Left cardiac atrium (tissue), 4 donors: Measurements from ENCODE around the gene FEV. TPM values are rescaled to one million over a fixed set of nuclear protein-coding genes. Genes with fewer than 3 reads are reported as not detected.

Experiments
- ATAC-seq, 2 donors: fragments of 200-7000 bp; cut with Tn5 transposase; one replicate each; pipeline ENCODE4 v1.9.1; 2020; ENCODE audit warnings: mild to moderate bottlenecking in 2 of 2, moderate library complexity in 2 of 2
- DNase-seq: peaks from one replicate; pipeline ENCODE4 v3.0.0-alpha.2; 2020
- intact Hi-C, 2 donors: fragments of 100-400 bp; cut with DNase I; formaldehyde crosslinking; loops; one replicate each; pipeline versions ENCODE4 v1.14.1 to v1.15.1; 2022 to 2023
- total RNA-seq, 2 donors: library from RNA; stranded (reverse); fragmentation: NEBNext Ultra II Directional; extraction: Animal tissue kit (Norgen Biotek cat#: 25700); gene quantifications; one replicate each; pipeline ENCODE4 v1.2.1, GENCODE V29; 2021
- donor health status: DM: no; HTN: yes; CAD: no.
- donor health status: DM: no; HTN: yes; CAD: no; lungs with severe emphysema.
- donor health status: DM: yes; HTN: yes; CAD: no.
- donor health status: Dilated cardiomyopathy.

Gene FEV
- total RNA-seq, 2 donors from 2014 or later, result not detected

DNA sequence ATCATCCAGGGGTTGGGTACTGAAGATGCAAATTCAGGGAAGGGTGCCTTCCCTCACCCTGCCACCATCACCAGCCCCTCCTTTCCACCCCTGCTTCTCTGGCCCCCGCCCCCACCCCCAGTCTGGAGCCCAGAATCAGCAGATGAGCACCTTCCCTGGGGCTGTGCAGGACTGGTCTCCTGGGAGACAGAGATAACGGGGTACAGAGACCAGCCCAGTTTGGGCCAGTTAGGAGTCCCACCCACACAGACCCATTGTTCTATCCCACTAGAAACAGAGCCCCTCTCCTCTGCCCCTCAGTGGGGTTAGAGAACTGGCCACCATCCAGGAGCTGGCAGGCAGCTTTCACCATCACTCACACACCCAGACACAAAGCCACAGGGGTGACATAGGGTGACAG, 12.7 kb upstream of the FEV start:
- ATAC-seq (no peak), DNase-seq (no peak)
- intact Hi-C loops, result loop anchor here in 1 of 2 donors (10.0 kb wide), 1 partner anchor 157 kb away; no protein-coding TSS in a partner anchor

DNA sequence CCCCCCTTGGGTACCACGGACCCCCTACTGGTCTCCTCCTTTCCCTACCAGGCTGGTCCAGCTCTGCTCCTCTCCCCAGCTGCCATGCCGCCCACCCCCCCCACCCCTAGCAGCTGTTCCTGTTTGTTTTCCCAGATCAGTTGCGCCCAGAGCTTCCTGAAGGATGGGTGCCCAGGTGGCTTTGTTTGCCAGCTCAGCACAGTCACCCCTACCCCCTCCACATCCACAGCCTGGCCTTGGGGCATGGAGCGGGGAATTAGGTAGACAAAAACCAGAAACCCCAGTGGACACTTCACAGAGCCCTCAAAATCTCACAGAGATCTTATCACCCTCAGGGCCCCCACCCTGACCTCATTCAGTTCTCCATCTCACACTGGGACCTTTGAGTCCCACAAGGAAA, 12.0 kb upstream of the FEV start:
- intact Hi-C loops, result loop anchor here in 1 of 2 donors (10.0 kb wide), 1 partner anchor 158 kb away; no protein-coding TSS in a partner anchor
- DNase-seq, result no peak
- no peak for ATAC-seq

GRCh38 chr2:218995972-218996711, 11.2 kb upstream of the FEV start:
- intact Hi-C loops, result loop anchor here in 1 of 2 donors (10.0 kb wide), 1 partner anchor 159 kb away; no protein-coding TSS in a partner anchor
- DNase-seq, result peak; percentile 92
- peak; percentile 88 to 91 for ATAC-seq

- DNase-seq (no peak), ATAC-seq (no peak)
- intact Hi-C loops, result loop anchor here in 1 of 2 donors (10.0 kb wide), 1 partner anchor 159 kb away; no protein-coding TSS in a partner anchor
Measured at GRCh38 chr2:218995561-218995960, 10.6 kb upstream of the FEV start.

DNA sequence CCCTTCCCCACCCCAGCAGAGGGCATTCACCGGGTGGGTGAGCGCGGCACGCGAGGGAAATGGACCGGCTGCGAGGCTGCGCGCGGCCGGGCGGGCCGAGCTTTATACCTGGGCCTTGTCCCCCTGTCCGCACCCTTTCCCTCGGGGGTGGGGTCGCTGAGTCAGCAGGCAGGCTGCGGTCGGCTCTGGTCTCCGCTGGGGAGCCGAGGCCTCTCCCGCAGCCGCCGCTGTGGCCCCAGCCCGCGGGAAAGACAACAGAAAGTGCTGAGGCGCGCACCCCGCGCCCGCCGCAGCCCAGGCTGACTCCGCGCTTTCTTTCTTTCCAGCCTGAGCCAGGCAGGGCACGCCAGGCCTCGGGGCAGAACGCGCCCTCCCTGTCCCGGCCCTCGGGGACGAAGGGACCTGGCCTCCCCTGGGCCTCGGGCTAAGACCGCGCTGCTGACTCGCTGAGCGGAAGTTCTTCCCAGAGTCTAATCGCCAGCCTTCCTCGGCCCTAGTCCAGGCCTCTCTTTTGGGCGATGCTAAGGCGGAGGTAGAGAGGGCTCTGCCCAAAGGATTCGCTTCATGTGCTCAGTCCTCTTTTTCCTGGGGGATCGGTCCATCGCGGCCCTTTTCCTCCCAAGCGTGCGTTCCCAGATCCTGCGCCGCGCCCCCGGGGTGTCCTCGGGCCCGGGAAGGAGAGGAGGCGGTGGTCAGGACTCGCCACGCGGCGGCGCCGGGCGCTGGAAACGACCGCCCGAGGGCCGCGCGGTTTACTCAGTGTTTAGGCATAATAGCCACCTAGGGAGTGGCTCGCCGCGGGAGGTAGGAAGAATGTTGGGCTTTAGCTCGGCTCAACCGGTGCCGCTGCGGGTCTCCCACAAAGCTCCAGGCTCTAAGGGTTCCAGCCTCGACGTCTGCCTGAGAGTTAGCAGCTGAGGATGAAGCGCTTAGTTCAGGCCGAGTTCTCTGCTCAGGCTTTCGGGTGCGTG, 8.6 kb upstream of the FEV start, which contains the start of gene CRYBA2:
TSS of gene CRYBA2 (minus strand) at position 78 of the 971 bp plus-strand sequence. CDS start 246 bp downstream, outside the sequence.
- ATAC-seq, result peak in 1 of 2 donors; percentile 3
- intact Hi-C loops, result loop anchor here in 1 of 2 donors (10.0 kb wide), 1 partner anchor 161 kb away; no protein-coding TSS in a partner anchor
- DNase-seq, result no peak

DNA sequence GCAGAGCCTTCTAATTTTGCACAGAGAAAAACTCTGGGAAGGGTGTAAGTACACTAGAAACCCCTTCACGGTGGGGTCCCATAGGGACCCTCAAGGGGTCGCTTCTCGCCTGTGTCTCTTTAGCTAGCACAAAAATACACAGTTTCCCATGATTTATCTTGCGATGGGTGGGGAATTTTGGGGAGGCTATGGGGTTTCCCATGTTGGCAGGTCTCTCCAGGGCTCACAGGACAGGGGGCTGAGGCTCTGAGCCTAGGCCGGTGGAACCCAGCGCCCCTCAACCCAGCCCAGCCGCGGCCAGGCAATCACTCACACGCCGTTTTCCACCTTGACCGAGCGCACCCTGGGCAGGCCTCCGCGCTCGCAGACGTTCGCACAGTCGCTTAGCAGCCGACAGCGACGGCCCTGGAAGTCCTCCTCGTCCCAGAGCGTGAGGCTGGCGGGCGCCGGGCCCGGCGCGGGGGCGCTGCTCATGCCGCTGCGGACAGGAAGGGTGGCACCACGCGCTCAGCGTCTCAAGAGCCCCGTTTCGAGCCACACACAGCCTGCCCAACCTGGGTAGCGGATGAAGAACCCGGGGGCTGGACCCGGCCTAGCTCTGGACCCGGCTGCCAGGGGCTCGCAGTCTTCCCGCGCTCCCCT, 7.8 kb upstream of the FEV start:
- intact Hi-C loops, result loop anchor here in 1 of 2 donors (10.0 kb wide), 1 partner anchor 162 kb away; no protein-coding TSS in a partner anchor
- ATAC-seq (peak in 1 of 2 donors; percentile 2), DNase-seq (no peak)

DNA sequence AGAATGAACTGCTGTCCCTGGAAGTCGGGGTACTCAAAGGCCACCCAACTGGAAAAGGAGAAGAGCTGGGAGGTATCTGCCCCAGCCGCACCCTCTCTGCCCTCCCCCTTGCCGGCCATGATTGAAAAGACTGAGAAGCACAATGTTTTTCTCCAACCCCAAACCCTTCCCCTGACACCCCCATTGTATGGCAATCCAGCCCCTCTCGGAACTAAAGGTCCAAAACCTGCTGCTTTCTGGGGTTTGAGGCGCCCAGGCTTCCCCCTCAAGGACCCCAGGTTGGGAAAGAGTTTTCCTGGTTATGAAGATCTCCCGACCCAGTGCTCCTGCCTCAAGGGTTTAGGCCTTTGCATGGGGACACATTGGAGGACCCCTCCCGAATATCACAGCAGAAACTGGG, 7.2 kb upstream of the FEV start:
- intact Hi-C loops, result loop anchor here in 1 of 2 donors (10.0 kb wide), 1 partner anchor 163 kb away; no protein-coding TSS in a partner anchor

DNA sequence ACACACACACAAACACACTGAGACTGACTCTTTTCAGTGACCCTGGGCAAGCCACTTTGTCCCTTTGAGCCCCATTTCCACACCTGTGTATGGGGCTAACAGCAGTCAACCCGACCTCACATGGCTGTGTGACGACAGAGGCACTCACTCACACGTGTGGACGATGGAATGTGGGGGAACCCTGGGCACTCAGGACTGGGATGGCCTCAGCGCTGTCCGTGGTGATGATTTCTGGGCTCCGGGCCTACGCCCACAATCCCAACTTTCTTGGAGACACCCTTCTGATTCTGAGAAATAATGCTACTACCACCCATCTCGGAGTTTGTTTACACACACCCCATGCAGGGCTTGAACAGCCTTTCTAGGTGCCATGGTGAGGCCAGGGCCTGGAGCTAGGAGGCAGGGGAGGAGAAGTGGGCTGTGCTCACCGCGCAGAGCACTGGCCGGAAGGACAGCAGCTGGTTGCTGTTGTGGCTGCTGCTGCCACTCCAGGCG, 6.7 kb upstream of the FEV start:
- no peak for DNase-seq
- no peak for ATAC-seq
- intact Hi-C loops, result loop anchor here in 1 of 2 donors (10.0 kb wide), 1 partner anchor 163 kb away; no protein-coding TSS in a partner anchor

More for the DNA sequence above, 7.2 kb upstream of the FEV start:
- no peak for ATAC-seq
- DNase-seq, result no peak

- intact Hi-C loops, result loop anchor here in 1 of 2 donors (10.0 kb wide), 1 partner anchor 164 kb away; no protein-coding TSS in a partner anchor
- DNase-seq, result no peak
- ATAC-seq, result no peak
Measured at GRCh38 chr2:218990612-218991011, 5.6 kb upstream of the FEV start.

DNA sequence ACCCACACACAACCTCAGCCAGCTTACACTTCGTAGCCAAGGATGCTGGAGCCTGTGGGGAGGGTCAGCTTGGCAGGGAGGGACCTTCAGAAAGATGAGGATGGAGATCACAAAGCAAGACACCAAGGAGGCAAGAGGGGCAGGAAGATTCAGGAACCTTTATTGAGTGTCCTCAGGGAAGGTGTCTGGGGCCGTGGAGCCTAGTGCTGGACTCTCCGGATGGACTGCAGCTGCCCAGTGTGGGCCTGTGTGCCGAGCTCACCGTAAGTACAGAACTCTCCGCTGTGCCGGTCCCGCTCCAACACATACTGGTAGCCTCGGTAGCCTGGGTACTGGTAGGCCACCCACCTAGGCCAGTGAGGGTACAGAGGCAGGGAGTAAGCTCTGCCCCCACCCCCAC, 5.1 kb upstream of the FEV start:
- intact Hi-C loops, result loop anchor here in 1 of 2 donors (10.0 kb wide), 1 partner anchor 165 kb away; no protein-coding TSS in a partner anchor
- DNase-seq, result no peak
- ATAC-seq, result no peak

DNA sequence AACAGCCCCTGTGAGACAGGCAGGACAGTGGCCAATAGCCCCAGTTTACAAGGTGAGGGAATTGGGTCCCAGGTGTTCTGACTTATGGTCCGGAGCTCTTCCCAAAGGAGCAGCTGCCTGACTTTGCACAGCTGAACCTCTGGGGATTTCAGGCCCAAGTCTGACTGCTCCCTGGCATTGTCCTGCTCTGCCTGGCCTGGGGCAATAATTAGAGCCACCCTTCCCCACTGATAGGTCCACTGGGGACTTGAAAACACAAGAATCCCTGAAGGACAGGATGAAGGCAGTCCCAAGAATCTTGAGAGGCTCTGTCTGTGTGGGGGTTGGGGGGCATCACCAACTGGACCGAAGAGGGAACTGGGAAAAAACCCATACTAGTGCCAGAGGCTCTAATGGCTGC, 3.7 kb upstream of the FEV start:
- no peak for DNase-seq
- ATAC-seq, result no peak
- intact Hi-C loops, result no loop called here

DNA sequence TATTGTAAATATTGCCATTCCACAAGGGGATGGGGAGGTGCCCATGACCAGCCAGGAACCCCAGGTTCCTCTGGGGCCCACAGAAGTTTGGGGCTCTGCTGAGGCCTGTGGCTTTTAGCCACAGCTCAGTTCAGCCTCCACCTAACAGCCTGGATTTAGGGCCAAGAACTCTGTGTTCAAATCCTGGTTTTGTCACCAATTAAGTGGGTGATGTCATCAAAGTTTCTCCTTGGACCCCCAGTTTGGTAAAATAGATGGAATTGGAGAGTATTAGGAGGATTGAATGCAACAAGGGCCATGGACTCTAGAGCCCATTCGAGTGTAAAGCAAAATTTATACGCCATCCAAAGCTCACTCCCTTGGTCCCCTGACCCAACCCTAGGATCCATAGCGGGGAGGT, 3.2 kb upstream of the FEV start:
- no peak for DNase-seq
- ATAC-seq, result no peak
- intact Hi-C loops, result no loop called here

- no peak for ATAC-seq
- intact Hi-C loops, result no loop called here
- DNase-seq, result no peak
Measured at GRCh38 chr2:218986148-218986761, 1.3 kb upstream of the FEV start.

GRCh38 chr2:218985325-218986091, 524 bp upstream of the FEV start:
- DNase-seq (no peak), ATAC-seq (no peak)
- intact Hi-C loops, result no loop called here

GRCh38 chr2:218984239-218985020, 554 bp downstream of the FEV start:
- DNase-seq (peak; percentile 71), ATAC-seq (peak; percentile 17 to 28)
- intact Hi-C loops, result no loop called here

DNA sequence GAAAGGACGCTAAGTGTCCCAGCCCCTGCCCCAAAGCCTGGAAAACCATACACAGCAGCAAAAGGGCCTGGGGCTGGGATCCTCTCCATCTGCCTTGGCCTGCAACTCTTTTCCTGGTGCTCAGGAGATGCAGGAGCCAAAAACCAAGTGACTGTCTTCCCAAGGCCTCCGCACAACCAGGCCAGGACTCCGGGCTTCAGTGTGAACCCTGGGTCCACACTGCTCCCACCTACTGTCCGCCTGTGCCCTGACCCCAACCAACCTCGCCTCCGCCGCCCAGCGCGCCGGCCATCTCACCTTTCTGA, 1.1 kb downstream of the FEV start:
- ATAC-seq (no peak), DNase-seq (no peak)

More for the DNA sequence above, 1.1 kb downstream of the FEV start:
- intact Hi-C loops, result no loop called here
